ENCODE measurements around the gene JMJD6.
A peak's percentile ranks its signal among the peaks of the same experiment; 100 is the strongest.
"Not testable (repeated sequence)": the region's sequence is repeated elsewhere in the genome, so short reads cannot be mapped to it uniquely, and the experiment has no call there.

The JMJD6 gene

GRCh38 chr17:76716146-76716838, 10.1 kb downstream of the JMJD6 start:
- DNase-seq (ENCODE audit: low spot score): no peak

- DNase-seq (ENCODE audit: low spot score): no peak
These were observed 10.9 kb downstream of the JMJD6 start for GRCh38 chr17:76715496-76715830.

- no peak for DNase-seq (ENCODE audit: low spot score)
These were observed 11.4 kb downstream of the JMJD6 start for GRCh38 chr17:76714822-76715495.

- no peak for DNase-seq (ENCODE audit: low spot score)
These were observed 12.1 kb downstream of the JMJD6 start for GRCh38 chr17:76714336-76714735.

- DNase-seq (ENCODE audit: low spot score): no peak
These were observed 12.6 kb downstream of the JMJD6 start for GRCh38 chr17:76713765-76714164.

GRCh38 chr17:76712321-76712720, 14.1 kb downstream of the JMJD6 start:
- not testable (repeated sequence) for DNase-seq (ENCODE audit: low spot score)

GRCh38 chr17:76710863-76711611, 15.4 kb downstream of the JMJD6 start, which contains the start of gene MXRA7:
MXRA7 (minus strand) TSS chr17:76710965; CDS start chr17:76710946, 19 bp downstream.
- peak; percentile 73 for DNase-seq (ENCODE audit: low spot score)

GRCh38 chr17:76709951-76710862, 16.2 kb downstream of the JMJD6 start:
- DNase-seq (ENCODE audit: low spot score): not testable (repeated sequence)

- DNase-seq (ENCODE audit: low spot score): no peak
These were observed 17.1 kb downstream of the JMJD6 start for GRCh38 chr17:76709077-76709950.

- DNase-seq (ENCODE audit: low spot score): peak; percentile 80
These were observed 18.2 kb downstream of the JMJD6 start for GRCh38 chr17:76707985-76708807.

GRCh38 chr17:76706817-76707216, 19.6 kb downstream of the JMJD6 start:
- DNase-seq (ENCODE audit: low spot score): no peak

GRCh38 chr17:76704805-76705204, 21.6 kb downstream of the JMJD6 start:
- no peak for DNase-seq (ENCODE audit: low spot score)

- DNase-seq (ENCODE audit: low spot score): no peak
These were observed 23.3 kb downstream of the JMJD6 start for GRCh38 chr17:76702941-76703637.

- DNase-seq (ENCODE audit: low spot score): no peak
These were observed 24.3 kb downstream of the JMJD6 start for GRCh38 chr17:76702076-76702475.

- DNase-seq (ENCODE audit: low spot score): no peak
These were observed 24.9 kb downstream of the JMJD6 start for GRCh38 chr17:76701471-76701967.

GRCh38 chr17:76700617-76701470, 25.6 kb downstream of the JMJD6 start:
- DNase-seq (ENCODE audit: low spot score): no peak

- no peak for DNase-seq (ENCODE audit: low spot score)
These were observed 26.2 kb downstream of the JMJD6 start for GRCh38 chr17:76700270-76700616.

GRCh38 chr17:76698466-76698977, 27.9 kb downstream of the JMJD6 start:
- DNase-seq (ENCODE audit: low spot score): not testable (repeated sequence)
